Activated naive CD4-positive, alpha-beta T cell treated with Interleukin-2 at 50 U/mL for 16 hours (primary cell): ENCODE measurements around the gene CFTR.
"Not testable (repeated sequence)": the region's sequence is repeated elsewhere in the genome, so short reads cannot be mapped to it uniquely, and the experiment has no call there.

ENCODE experiments used
- DNase-seq: peaks from one replicate; pipeline ENCODE4 v3.0.0-alpha.2; 2020

The CFTR gene

GRCh38 chr7:117502331-117502730 lies 22.5 kb downstream of the CFTR start:
- DNase-seq = no peak

- no peak for DNase-seq
Observed at GRCh38 chr7:117505238-117505637, 25.4 kb downstream of the CFTR start.

- DNase-seq = no peak
Observed at GRCh38 chr7:117508676-117509075, 28.9 kb downstream of the CFTR start.

GRCh38 chr7:117517194-117517593 lies 37.4 kb downstream of the CFTR start:
- not testable (repeated sequence) for DNase-seq

GRCh38 chr7:117530390-117530789 lies 50.6 kb downstream of the CFTR start:
- DNase-seq = no peak

- DNase-seq = no peak
Observed at GRCh38 chr7:117531595-117532244, 51.9 kb downstream of the CFTR start.

GRCh38 chr7:117538053-117538452 lies 58.2 kb downstream of the CFTR start:
- DNase-seq = no peak

GRCh38 chr7:117544061-117544460 lies 64.2 kb downstream of the CFTR start:
- no peak for DNase-seq

GRCh38 chr7:117548035-117548434 lies 68.2 kb downstream of the CFTR start:
- DNase-seq = no peak

GRCh38 chr7:117550625-117551024 lies 70.8 kb downstream of the CFTR start:
- DNase-seq = no peak

GRCh38 chr7:117552660-117553059 lies 72.8 kb downstream of the CFTR start:
- DNase-seq = no peak

GRCh38 chr7:117555260-117555659 lies 75.4 kb downstream of the CFTR start:
- no peak for DNase-seq

GRCh38 chr7:117559391-117559790 lies 79.6 kb downstream of the CFTR start:
- DNase-seq = no peak

GRCh38 chr7:117560030-117560429 lies 80.2 kb downstream of the CFTR start:
- no peak for DNase-seq

- DNase-seq = no peak
Observed at GRCh38 chr7:117562759-117563158, 82.9 kb downstream of the CFTR start.

- no peak for DNase-seq
Observed at GRCh38 chr7:117564080-117564479, 84.3 kb downstream of the CFTR start.

- no peak for DNase-seq
Observed at GRCh38 chr7:117564627-117565026, 84.8 kb downstream of the CFTR start.

GRCh38 chr7:117565226-117565625 lies 85.4 kb downstream of the CFTR start:
- DNase-seq = no peak

- no peak for DNase-seq
Observed at GRCh38 chr7:117567781-117568180, 88.0 kb downstream of the CFTR start.

GRCh38 chr7:117572856-117573620 lies 93.2 kb downstream of the CFTR start:
- no peak for DNase-seq

- no peak for DNase-seq
Observed at GRCh38 chr7:117581424-117581823, 101.6 kb downstream of the CFTR start.

GRCh38 chr7:117582219-117582704 lies 102.4 kb downstream of the CFTR start:
- DNase-seq = no peak

GRCh38 chr7:117587931-117588330 lies 108.1 kb downstream of the CFTR start:
- DNase-seq = no peak

- DNase-seq = no peak
Observed at GRCh38 chr7:117588352-117588794, 108.5 kb downstream of the CFTR start.
